ENCODE results near the gene WIZ.
A peak's percentile ranks its signal among the peaks of the same experiment; 100 is the strongest.

Gene WIZ

GRCh38 chr19:15466851-15467733 lies 17.3 kb upstream of the WIZ start:
- DNase-seq, result peak; percentile 56

GRCh38 chr19:15464394-15465385 lies 14.9 kb upstream of the WIZ start, which contains the start of gene RASAL3:
TSS of gene RASAL3 (minus strand) at chr19:15464544. CDS start at chr19:15464358, 186 bp downstream.
- DNase-seq, result peak; percentile 67

DNA sequence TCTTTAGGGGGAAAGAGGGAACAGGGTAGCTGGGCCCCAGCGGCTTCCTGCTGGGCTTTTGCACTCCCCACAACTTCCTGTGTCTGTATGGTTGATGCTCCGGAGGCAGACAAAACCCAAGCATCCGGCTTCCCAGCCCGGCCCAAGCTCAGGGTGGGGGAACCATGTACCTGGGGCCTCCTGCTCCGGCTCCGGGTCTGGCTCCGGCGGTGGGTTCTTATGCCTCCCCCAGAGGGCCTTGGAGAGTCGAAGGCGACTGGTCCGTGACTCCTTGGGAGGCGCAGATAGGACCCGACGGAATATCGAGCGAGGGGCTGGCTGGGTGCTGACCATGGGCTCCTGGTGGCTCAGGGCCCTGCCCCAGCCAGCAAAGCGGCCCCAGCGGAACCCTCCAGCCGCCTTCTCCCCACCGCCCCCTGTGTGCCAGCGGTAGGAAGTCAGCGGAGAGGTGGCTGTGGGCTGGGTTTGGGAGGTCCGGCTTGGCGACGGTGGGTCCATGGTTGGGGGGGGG lies 14.2 kb upstream of the WIZ start:
- peak; percentile 77 for DNase-seq

GRCh38 chr19:15461694-15462093 lies 11.9 kb upstream of the WIZ start:
- DNase-seq, result no peak

- no peak for DNase-seq
These were observed 8.1 kb upstream of the WIZ start for GRCh38 chr19:15457701-15458484.

DNA sequence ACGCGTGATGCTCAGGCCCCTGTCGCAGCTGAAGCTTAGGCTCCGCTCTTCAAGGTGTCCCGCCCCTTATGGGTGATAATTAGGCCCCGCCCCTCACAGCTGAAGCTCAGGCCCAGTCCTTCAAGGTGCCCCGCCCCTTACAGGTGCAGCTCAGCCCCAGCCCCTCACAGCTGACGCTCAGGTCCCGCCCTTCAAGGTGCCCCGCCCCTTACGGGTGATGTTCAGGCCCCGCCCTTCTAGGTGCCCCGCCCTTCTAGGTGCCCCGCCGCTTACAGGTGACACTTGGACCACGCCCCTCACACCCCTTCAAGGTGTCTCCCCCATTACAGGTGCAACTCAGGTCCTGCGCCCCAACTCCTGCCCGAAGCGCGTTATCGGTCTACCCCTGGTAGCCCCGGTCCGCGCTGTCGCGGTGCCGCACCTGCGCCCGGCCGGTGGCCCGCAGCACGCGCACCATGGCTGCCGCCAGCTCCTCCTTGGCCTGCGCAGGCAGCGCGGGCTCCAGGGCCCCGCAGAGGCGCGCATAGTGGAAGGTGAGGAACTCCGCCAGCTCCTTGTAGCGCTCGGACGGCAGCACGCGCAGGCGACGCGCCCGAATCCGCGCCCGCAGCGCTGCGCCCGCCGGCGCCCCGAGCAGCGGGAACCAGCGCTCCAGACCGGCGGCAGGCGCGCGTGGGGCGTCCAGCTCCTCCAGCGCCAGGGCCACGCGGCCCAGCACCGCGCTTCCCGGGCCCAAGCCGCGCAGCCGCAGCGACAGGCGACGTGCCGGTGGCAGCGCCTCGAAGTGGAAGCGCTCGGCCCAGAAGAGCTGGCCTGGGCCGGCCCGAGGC lies 7.3 kb upstream of the WIZ start:
- DNase-seq, result no peak

GRCh38 chr19:15456441-15456840 lies 6.7 kb upstream of the WIZ start:
- DNase-seq, result no peak

DNA sequence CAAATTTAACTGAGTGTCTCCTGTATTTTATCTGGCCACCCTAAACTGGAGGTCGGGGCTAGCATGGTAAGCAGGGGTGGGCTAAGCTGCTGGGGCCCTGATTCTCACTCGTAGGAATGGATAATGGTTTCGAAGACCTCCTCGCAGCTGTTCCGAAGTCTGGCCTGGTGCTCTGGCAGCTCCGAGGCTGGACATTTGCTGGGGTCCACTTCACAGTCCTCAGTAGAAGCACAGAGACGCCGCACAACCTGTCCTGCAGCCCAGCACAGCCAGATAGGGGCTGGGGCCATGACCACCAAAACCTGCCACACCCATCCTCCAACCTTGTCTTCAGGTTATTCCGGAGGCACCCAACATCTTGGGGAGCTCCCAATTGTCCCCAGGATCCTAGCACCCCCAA lies 6.2 kb upstream of the WIZ start:
- DNase-seq, result no peak

- DNase-seq, result no peak
These were observed 4.4 kb upstream of the WIZ start for GRCh38 chr19:15453906-15454860.

- no peak for DNase-seq
These were observed 3.4 kb upstream of the WIZ start for GRCh38 chr19:15453091-15453578.

DNA sequence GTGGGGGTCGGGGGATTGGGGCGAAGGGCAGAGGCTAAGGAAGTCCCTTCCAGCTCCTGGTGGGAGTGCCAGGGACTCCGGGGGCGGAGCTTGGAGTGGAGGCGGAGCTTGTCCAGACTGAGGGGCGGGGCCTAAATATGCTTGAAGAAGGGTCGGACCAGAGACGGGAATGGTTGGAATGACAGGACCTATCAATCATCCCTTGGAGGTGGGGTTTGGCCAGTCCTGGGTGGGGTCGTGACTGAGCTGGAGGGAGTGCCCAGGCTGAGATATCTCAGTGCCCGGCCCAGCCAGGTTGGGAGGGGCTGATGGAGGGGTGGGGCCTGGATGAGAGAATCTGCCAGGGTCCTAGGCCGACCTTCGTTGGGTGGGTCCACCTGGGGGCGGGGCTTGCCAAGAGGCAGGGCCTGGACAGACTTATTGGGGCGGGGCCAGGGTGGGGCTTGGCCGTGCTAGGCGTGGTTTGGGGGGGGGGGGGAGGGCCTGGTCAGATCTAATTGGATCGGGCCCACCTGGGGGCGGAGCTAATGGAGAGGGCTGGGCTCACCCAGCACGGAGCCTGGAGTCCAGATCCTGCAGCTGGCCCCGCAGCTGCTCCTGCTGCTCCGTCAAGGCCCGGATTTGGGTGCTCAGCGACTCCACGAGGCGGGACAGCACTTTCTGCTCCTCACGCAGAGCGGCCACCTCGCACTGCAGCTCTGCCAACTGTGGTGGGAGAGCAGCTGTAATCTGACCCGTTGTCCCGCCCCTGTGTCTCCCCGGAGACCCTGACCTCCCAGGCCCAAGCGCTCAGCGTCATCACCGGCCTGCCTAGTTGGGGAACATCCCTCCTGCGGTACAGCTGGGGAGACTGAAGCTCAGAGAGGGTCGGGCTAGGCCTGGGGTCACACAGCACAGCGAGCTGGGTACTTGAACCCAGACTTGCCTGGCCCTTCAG lies 2.6 kb upstream of the WIZ start:
- DNase-seq, result no peak

GRCh38 chr19:15450528-15450890 lies 753 bp upstream of the WIZ start:
- no peak for DNase-seq

DNA sequence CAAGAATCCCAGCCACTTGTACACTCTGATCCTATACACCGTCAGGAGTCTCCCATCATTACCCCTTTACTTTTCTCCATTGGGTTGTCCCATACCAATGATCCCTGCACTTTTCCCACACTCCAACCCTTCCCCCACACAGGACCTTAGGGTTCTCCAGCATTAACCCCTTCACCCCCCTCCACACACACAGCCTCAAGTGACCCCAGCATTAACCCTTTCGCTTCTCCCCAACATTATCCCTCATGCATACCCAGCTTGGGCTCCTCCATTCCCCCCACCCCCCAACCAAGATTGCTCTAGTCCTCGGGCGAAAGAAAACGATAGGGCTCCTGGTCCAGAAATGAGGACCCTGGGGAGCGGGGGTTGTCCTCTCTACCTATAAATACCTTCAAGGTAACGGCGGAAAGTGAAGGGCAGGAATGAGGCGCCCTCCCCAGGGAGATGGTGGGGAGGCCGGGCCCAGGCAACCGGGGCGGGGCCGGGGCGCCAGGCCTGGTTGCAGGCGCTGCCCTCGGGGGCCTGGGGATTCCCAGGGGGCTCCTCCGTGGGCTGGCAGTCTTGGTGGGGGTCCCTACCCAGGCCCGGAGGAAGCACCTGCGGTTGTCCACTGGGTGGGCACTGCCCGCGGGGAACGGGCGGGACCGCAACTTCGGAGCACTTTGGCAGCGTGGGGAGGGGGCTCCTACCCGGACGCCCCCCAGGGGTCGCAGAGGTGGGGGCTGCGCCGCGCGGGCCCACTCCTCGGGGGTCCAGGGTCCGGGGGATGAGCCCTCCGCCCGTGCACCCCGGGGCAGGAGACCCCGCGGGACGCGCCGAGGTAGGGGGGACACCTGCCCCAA lies 757 bp downstream of the WIZ start:
- DNase-seq, result no peak

DNA sequence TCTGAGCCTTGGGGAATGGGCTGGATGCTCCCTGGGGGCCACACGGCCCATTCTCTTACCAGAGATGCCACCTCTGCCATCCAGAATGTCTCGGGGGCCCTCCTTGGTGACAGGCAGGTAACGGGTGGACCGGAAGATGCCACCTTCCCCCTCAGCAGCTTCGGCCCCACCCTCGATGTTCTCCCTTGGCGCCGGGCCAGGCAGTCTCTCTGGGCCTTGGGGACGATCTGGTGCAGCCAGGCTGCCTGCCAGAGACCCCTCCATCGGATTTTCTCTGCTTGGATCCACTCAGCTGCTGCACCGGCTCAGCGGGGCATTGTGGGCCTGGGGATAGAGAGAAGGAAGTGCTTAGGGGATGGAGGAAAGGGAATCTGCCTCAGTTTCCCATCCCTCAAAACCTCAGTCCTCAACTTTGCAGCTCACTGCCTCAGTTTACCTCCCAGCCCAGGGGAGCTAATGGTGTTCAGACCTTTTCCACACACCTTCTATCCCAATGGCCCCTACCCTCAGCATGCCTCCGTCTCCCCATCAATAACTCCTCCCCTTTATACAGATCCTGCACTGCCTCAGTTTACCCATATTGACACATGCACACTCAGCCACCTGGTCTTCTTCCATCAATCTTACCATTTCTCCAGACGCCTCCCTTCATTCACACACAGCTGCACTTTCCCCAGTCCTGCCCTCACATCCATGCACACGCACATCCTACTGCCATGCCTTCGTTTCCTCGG lies 1.5 kb downstream of the WIZ start:
- no peak for DNase-seq

DNA sequence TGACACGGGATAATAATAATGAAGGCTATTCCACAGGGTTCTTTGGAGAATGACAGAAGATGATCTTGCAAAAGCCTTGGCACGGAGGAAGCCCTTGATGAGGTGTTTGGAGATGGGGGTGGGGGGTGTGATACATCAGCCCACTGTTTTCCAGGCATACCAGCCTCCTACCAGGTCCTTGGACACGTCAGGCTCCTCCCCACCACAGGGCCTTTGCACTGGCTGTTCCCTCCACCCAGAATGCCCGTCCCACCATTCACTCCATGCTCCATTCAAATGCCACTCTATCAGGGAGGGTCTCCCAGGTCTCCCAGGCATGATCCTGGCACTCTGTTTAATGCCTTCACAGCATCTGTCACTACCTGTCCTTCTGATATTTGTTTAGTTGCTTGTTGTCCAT lies 2.7 kb downstream of the WIZ start:
- no peak for DNase-seq

GRCh38 chr19:15445807-15446376 lies 3.9 kb downstream of the WIZ start:
- no peak for DNase-seq

GRCh38 chr19:15445227-15445605 lies 4.5 kb downstream of the WIZ start:
- no peak for DNase-seq
